ENCODE results near the gene PRKAR2B. TPM values are rescaled to one million over a fixed set of nuclear protein-coding genes. Genes with fewer than 3 reads are reported as not detected.

The PRKAR2B gene
- polyA plus RNA-seq, 3 donors, result 2.5 to 5.6 (median 3.5) TPM

- Mint-ChIP-seq H3K27ac (no peak overlapping the region), H3K4me3 (no peak overlapping the region), H3K9me3 (peaks cover 0 to 3% (median 0%) of the 10 kb centered on the region in 7 donors), H3K4me1 (peaks cover 32% of the 10 kb centered on the region), H3K27me3 (ENCODE audit: low read depth in 3 of 3) (peaks cover 0 to 3% (median 0%) of the 10 kb centered on the region in 3 donors), H3K36me3 (peaks cover 0 to 2% of the 10 kb centered on the region in 2 donors)
- Histone ChIP-seq H3K79me2 (ENCODE audit: insufficient read depth, low read length) (peaks cover 41% of the 10 kb centered on the region), H3K4me2 (replicated peaks; ENCODE audit: extremely low read depth, low read length, poor library complexity, severe bottlenecking) (no peak overlapping the region), H3K27me3 (ENCODE audit: control insufficient read depth in 2 of 2, insufficient read depth in 2 of 2, low read length in 2 of 2) (no peaks in the 10 kb centered on the region), H3K36me3 (replicated peaks in 1 of 2; ENCODE audit: control insufficient read depth in 1 of 2, insufficient read depth in 2 of 2, low read length in 2 of 2) (no peaks in the 10 kb centered on the region), H2AFZ (ENCODE audit: insufficient read depth, low read depth, low read length, poor library complexity, severe bottlenecking) (no peak overlapping the region), H3K4me1 (ENCODE audit: control insufficient read depth in 1 of 2, insufficient read depth in 2 of 2, low read length in 2 of 2) (peaks cover 11 to 23% of the 10 kb centered on the region in 2 donors), H4K20me1 (ENCODE audit: insufficient read depth, low read length) (no peaks in the 10 kb centered on the region), H3K9me3 (replicated peaks in 1 of 2; ENCODE audit: control insufficient read depth in 1 of 2, insufficient read depth in 1 of 2, low read length in 2 of 2) (no peaks in the 10 kb centered on the region), H3K27ac (ENCODE audit: low read depth in 1 of 2, low read length in 2 of 2) (no peak overlapping the region), H3K4me3 (replicated peaks in 1 of 3; ENCODE audit: low read depth in 2 of 3, low read length in 3 of 3) (no peak overlapping the region), H3K9ac (ENCODE audit: insufficient read depth, low read length, poor library complexity, severe bottlenecking) (no peak overlapping the region)
- no peak for TF ChIP-seq CTCF (IDR thresholded peaks at IDR 0.05)
- no CpG with 5 or more reads among the region's 7 CpGs for WGBS (ENCODE audit: insufficient coverage)
- no peak for DNase-seq
- intact Hi-C loops (cut with micrococcal nuclease), result no loop called here
These were observed 2.2 kb downstream of the PRKAR2B start for GRCh38 chr7:107046491-107047259.

GRCh38 chr7:107047902-107048782, 3.6 kb downstream of the PRKAR2B start:
- Histone ChIP-seq H3K4me1 (ENCODE audit: control insufficient read depth in 1 of 2, insufficient read depth in 2 of 2, low read length in 2 of 2) (peaks cover 11 to 23% of the 10 kb centered on the region in 2 donors), H3K9ac (ENCODE audit: insufficient read depth, low read length, poor library complexity, severe bottlenecking) (no peak overlapping the region), H4K20me1 (ENCODE audit: insufficient read depth, low read length) (no peaks in the 10 kb centered on the region), H3K4me3 (replicated peaks in 1 of 3; ENCODE audit: low read depth in 2 of 3, low read length in 3 of 3) (no peak overlapping the region), H3K79me2 (ENCODE audit: insufficient read depth, low read length) (peaks cover 44% of the 10 kb centered on the region), H3K36me3 (replicated peaks in 1 of 2; ENCODE audit: control insufficient read depth in 1 of 2, insufficient read depth in 2 of 2, low read length in 2 of 2) (no peaks in the 10 kb centered on the region), H3K27ac (ENCODE audit: low read depth in 1 of 2, low read length in 2 of 2) (no peak overlapping the region), H2AFZ (ENCODE audit: insufficient read depth, low read depth, low read length, poor library complexity, severe bottlenecking) (no peak overlapping the region), H3K27me3 (ENCODE audit: control insufficient read depth in 2 of 2, insufficient read depth in 2 of 2, low read length in 2 of 2) (no peaks in the 10 kb centered on the region), H3K9me3 (replicated peaks in 1 of 2; ENCODE audit: control insufficient read depth in 1 of 2, insufficient read depth in 1 of 2, low read length in 2 of 2) (no peaks in the 10 kb centered on the region), H3K4me2 (replicated peaks; ENCODE audit: extremely low read depth, low read length, poor library complexity, severe bottlenecking) (no peak overlapping the region)
- Mint-ChIP-seq H3K4me3 (peak overlapping the region in 1 of 2 donors; percentile 28), H3K36me3 (peaks cover 0 to 2% of the 10 kb centered on the region in 2 donors), H3K27me3 (ENCODE audit: low read depth in 3 of 3) (peaks cover 0 to 3% (median 0%) of the 10 kb centered on the region in 3 donors), H3K9me3 (no peaks in the 10 kb centered on the region), H3K4me1 (peaks cover 29% of the 10 kb centered on the region), H3K27ac (peak overlapping the region in 1 of 7 donors; percentile 54)
- DNase-seq, result no peak
- intact Hi-C loops (cut with micrococcal nuclease), result no loop called here
- 87% methylated on average over 5 of the region's 10 CpGs for WGBS (ENCODE audit: insufficient coverage)
- TF ChIP-seq CTCF (IDR thresholded peaks at IDR 0.05), result no peak

Measured in CD14-positive monocyte (primary cell).